HG02798 (cell line): ENCODE measurements around the gene IGSF11.
"Not testable (repeated sequence)": the region's sequence is repeated elsewhere in the genome, so short reads cannot be mapped to it uniquely, and the experiment has no call there.

Experiments
- ATAC-seq: cut with Tn5 transposase; IDR thresholded peaks from one replicate; pipeline ENCODE4 v1.9.1; 2021; ENCODE audit warnings: mild to moderate bottlenecking; ENCODE audit not compliant: unreplicated experiment, poor library complexity

The IGSF11 gene

GRCh38 chr3:119034256-119035013 lies at the start of gene IGSF11:
Gene IGSF11 (minus strand): TSS chr3:119034846. CDS start chr3:119034582, 264 bp downstream.
- ATAC-seq: peak; percentile 98

GRCh38 chr3:119080364-119080763 lies 45.7 kb upstream of the IGSF11 start:
- ATAC-seq: no peak

- ATAC-seq: no peak
These were observed 38.8 kb upstream of the IGSF11 start for GRCh38 chr3:119073258-119074001.

- ATAC-seq: not testable (repeated sequence)
These were observed 37.8 kb upstream of the IGSF11 start for GRCh38 chr3:119072451-119072850.

- no peak for ATAC-seq
These were observed 35.1 kb upstream of the IGSF11 start for GRCh38 chr3:119069725-119070124.

GRCh38 chr3:119063471-119063870 lies 28.8 kb upstream of the IGSF11 start:
- ATAC-seq: no peak

GRCh38 chr3:119062892-119063291 lies 28.2 kb upstream of the IGSF11 start:
- no peak for ATAC-seq

GRCh38 chr3:119044593-119044992 lies 9.9 kb upstream of the IGSF11 start:
- ATAC-seq: no peak

- no peak for ATAC-seq
These were observed 7.5 kb upstream of the IGSF11 start for GRCh38 chr3:119042162-119042561.

GRCh38 chr3:119035014-119035346 lies 334 bp upstream of the IGSF11 start:
- ATAC-seq: no peak

- ATAC-seq: no peak
These were observed 1.0 kb downstream of the IGSF11 start for GRCh38 chr3:119033393-119034255.

- ATAC-seq: no peak
These were observed 9.4 kb downstream of the IGSF11 start for GRCh38 chr3:119025171-119025795.

GRCh38 chr3:119019767-119020518 lies 14.7 kb downstream of the IGSF11 start:
- no peak for ATAC-seq

GRCh38 chr3:119018690-119019463 lies 15.8 kb downstream of the IGSF11 start:
- ATAC-seq: no peak

GRCh38 chr3:119015942-119016341 lies 18.7 kb downstream of the IGSF11 start:
- ATAC-seq: no peak

GRCh38 chr3:119013951-119014350 lies 20.7 kb downstream of the IGSF11 start:
- no peak for ATAC-seq

- ATAC-seq: no peak
These were observed 23.1 kb downstream of the IGSF11 start for GRCh38 chr3:119011528-119011927.

GRCh38 chr3:118997190-118997589 lies 37.5 kb downstream of the IGSF11 start:
- ATAC-seq: no peak

- ATAC-seq: no peak
These were observed 42.9 kb downstream of the IGSF11 start for GRCh38 chr3:118991775-118992174.
